Erythroblast (primary cell): ENCODE results near the gene TBC1D8.

Source experiments
- GATA1 ChIP-seq: IDR thresholded peaks from 2 replicates; pipeline ENCODE4 v1.6.1; 2011; ENCODE audit warnings: low read depth, mild to moderate bottlenecking, control low read depth, low read length, moderate library complexity
- POLR2A ChIP-seq: IDR thresholded peaks from 2 replicates; pipeline ENCODE4 v1.6.1; 2011; ENCODE audit warnings: mild to moderate bottlenecking, low read length

DNA sequence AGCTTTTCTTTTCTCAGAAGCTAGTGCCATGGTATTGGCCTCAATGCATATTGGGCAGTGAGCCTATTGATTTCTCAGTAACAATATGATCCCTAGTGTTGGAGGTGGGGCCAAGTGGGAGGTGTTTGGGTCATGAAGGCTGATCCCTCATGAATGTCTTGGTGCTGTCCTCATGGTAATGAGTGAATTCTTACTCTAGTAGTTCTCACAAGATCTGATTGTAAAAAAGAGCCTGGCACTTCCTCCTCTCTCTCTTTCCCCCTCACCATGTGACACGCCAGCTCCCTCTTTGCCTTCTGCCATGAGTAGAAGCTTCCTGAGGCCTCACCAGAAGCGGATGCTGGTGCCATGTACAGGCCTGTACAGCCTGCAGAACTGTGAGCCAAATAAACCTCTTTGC is 12.8 kb upstream of the TBC1D8 start:
- TF ChIP-seq POLR2A, result no peak
- no peak for TF ChIP-seq GATA1
